ENCODE data around the gene DNAJC2. TPM values are rescaled to one million over a fixed set of nuclear protein-coding genes. Genes with fewer than 3 reads are reported as not detected.
"Not testable (repeated sequence)": the region's sequence is repeated elsewhere in the genome, so short reads cannot be mapped to it uniquely, and the experiment has no call there.

Gene DNAJC2
- total RNA-seq, 2 experiments from 2014 or later, result 30.9 to 35.5 TPM

DNA sequence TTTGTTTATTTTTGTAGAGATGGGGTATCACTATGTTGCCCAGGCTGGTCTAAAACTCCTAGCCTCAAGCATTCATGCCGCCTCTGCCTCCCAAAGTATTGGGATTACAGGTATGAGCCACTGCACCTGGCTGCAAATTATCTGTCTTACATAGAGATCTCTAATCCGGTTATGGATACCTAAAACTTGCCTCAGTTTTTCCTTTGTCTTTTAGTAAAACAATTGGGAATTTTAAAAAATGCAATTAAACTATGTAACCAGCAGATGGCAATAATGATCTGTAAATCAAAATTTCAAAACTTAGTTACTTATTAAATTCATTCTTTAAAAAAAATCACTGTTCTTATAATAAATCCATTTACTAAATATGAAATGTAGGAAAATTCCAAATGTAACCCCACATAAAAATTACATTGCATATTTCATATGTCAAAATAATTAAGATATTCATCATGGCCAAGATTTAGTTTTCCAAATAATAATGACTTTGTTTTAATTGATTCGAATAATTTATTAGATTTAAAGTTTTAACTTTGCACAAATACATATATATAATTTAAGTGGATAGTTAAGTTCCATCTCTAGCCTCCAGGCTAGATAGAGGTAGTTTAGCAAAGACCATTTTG lies 61.7 kb downstream of the DNAJC2 start:
- CTCF ChIA-PET; H3K36me3 Mint-ChIP-seq (ENCODE audit: low read depth); H3K4me3 Mint-ChIP-seq; ATAC-seq; H3K27me3 Mint-ChIP-seq (ENCODE audit: low read depth); H3K27ac Mint-ChIP-seq; H3K9me3 Mint-ChIP-seq (ENCODE audit: insufficient read depth); DNase-seq: not testable (repeated sequence)
- peaks cover 25% of the 10 kb centered on the region for H3K4me1 Mint-ChIP-seq (ENCODE audit: low read depth)
- POLR2A ChIA-PET, result interaction anchor here (0.5 kb wide), 1 partner anchor 31 kb away, joined by 4 read pairs; no protein-coding TSS in a partner anchor

DNA sequence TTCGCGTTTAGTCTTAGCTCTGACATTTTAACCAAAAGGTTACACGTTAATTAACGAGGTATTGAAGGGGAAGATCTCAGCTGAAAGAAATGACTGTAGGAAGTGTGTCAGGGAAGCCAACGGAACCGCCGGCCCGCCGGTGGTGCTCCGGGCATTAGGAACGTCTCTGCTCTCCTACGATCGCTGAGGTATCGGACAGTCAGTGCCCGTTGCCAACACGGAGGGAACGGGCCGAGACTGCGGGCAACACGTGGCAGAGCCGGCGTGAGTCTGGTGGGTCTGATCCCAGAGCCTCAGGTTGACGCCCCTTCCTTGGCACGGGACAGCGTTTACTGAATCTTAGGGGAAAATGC lies 63.8 kb downstream of the DNAJC2 start:
- CTCF ChIA-PET; H3K9me3 Mint-ChIP-seq (ENCODE audit: insufficient read depth); POLR2A ChIA-PET; H3K27me3 Mint-ChIP-seq (ENCODE audit: low read depth); ATAC-seq; H3K36me3 Mint-ChIP-seq (ENCODE audit: low read depth): not testable (repeated sequence)
- H3K4me3 Mint-ChIP-seq, result peak overlapping the region; percentile 98
- peak overlapping the region; percentile 98 for H3K27ac Mint-ChIP-seq
- peak; percentile 25 for DNase-seq
- peaks cover 26% of the 10 kb centered on the region for H3K4me1 Mint-ChIP-seq (ENCODE audit: low read depth)

DNA sequence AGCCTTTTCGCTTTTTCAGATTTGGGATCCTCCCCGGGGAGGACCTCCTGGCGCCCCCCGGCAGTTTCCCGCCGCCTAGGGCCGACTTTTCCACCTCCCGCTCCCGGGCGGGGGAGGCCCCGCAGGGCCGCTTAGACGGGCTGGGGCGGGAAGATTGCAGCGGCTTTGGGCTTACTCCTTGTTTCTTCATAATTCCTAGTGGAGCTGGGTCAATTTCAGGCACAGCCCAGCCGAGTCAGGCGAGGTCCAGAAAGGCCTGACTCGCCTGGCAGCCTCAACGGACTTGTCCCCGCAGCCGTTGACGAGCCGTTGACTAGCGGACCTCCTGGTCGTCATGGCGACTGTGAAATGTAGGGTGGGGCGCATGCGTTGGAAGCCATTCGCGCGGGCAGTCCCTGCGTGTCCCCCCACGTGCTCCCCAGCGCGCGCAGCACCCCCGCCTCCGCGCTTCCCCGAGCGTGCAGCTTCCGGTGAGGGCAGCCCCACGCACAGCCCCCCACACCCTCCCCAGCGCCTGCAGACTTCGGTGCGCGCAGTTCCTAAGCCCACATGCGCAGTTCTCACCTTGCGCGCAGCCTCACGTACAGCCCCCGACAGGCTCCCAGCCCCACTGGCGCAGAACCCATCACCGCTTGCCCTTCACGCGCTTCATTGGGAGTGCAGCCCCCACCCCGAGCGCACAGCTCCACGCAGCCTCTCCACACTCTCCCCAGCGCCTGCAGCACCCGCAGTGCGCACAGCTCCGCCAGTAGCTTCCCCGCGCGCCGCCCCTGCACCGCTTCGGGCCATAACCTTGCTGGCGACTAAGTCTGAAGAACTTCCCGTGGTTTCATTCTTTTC lies 64.4 kb downstream of the DNAJC2 start:
- H3K9me3 Mint-ChIP-seq (ENCODE audit: insufficient read depth); CTCF ChIA-PET; H3K27me3 Mint-ChIP-seq (ENCODE audit: low read depth): not testable (repeated sequence)
- POLR2A ChIA-PET, result interaction anchor here (0.6 to 0.8 kb wide), 2 partner anchors 67 to 205 kb away, joined by 3 to 4 read pairs; partner anchors contain the start of genes ARMC10 and PSMC2
- Mint-ChIP-seq H3K36me3 (ENCODE audit: low read depth) (peaks cover 11% of the 10 kb centered on the region), H3K27ac (peak overlapping the region; percentile 98), H3K4me3 (peak overlapping the region; percentile 98), H3K4me1 (ENCODE audit: low read depth) (peaks cover 26% of the 10 kb centered on the region)
- ATAC-seq (peak; percentile 96), DNase-seq (peak; percentile 94)

DNA sequence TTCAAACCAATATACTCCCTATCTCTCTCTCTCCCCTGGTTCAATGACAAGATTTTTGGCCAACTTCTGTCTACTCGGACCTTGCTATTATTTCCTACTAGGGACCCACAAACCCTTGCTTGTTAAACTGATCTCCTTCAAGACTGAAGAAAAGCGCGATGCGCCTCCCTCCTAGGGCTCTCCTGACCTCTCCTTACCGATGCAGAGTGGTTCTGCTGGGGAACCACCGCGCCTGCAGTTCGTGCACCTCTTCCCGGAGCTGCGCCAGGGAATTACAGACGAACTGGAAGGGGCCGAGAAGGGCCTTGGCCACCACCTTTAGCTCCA lies 65.0 kb downstream of the DNAJC2 start:
- Mint-ChIP-seq H3K27ac (peak overlapping the region; percentile 98), H3K36me3 (ENCODE audit: low read depth) (peaks cover 13% of the 10 kb centered on the region), H3K4me3 (peak overlapping the region; percentile 98), H3K4me1 (ENCODE audit: low read depth) (peaks cover 26% of the 10 kb centered on the region)
- DNase-seq; H3K27me3 Mint-ChIP-seq (ENCODE audit: low read depth); CTCF ChIA-PET; H3K9me3 Mint-ChIP-seq (ENCODE audit: insufficient read depth): not testable (repeated sequence)
- ATAC-seq, result peak; percentile 36
- POLR2A ChIA-PET, result interaction anchor here (0.6 to 0.8 kb wide), 2 partner anchors 68 to 204 kb away, joined by 3 to 4 read pairs; partner anchors contain the start of genes ARMC10 and PSMC2

GRCh38 chr7:103278195-103278594 lies 66.4 kb downstream of the DNAJC2 start:
- ATAC-seq; H3K27me3 Mint-ChIP-seq (ENCODE audit: low read depth); H3K27ac Mint-ChIP-seq; DNase-seq; POLR2A ChIA-PET; H3K9me3 Mint-ChIP-seq (ENCODE audit: insufficient read depth); CTCF ChIA-PET; H3K4me3 Mint-ChIP-seq: not testable (repeated sequence)
- H3K4me1 Mint-ChIP-seq (ENCODE audit: low read depth), result peaks cover 26% of the 10 kb centered on the region
- peaks cover 21% of the 10 kb centered on the region for H3K36me3 Mint-ChIP-seq (ENCODE audit: low read depth)

- H3K27me3 Mint-ChIP-seq (ENCODE audit: low read depth); ATAC-seq; H3K9me3 Mint-ChIP-seq (ENCODE audit: insufficient read depth); H3K4me3 Mint-ChIP-seq; CTCF ChIA-PET; DNase-seq; POLR2A ChIA-PET; H3K27ac Mint-ChIP-seq: not testable (repeated sequence)
- Mint-ChIP-seq H3K36me3 (ENCODE audit: low read depth) (peaks cover 27% of the 10 kb centered on the region), H3K4me1 (ENCODE audit: low read depth) (peaks cover 15% of the 10 kb centered on the region)
Measured at GRCh38 chr7:103274867-103275266, 69.7 kb downstream of the DNAJC2 start.

DNA sequence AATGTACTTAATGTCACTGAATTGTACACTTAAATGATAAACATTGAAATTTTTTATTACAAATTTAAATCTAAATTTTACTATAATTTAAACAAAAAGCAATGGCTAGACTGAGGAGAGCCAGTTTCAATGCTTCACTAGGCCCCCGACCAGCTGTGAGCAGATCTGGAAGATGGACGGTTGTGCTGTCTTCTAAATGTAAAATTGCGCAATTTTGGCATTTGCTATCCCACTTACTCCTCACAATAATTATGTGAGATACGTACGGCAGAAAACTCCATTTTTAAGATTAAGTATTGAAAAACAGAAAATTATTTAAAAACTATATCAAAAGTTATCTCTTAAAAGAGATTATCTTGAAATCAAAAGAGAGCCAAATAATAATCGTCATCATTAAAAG lies 71.2 kb downstream of the DNAJC2 start:
- H3K9me3 Mint-ChIP-seq (ENCODE audit: insufficient read depth); H3K4me1 Mint-ChIP-seq (ENCODE audit: low read depth); ATAC-seq; H3K27ac Mint-ChIP-seq; CTCF ChIA-PET; H3K4me3 Mint-ChIP-seq; DNase-seq; POLR2A ChIA-PET; H3K27me3 Mint-ChIP-seq (ENCODE audit: low read depth): not testable (repeated sequence)
- H3K36me3 Mint-ChIP-seq (ENCODE audit: low read depth), result peaks cover 25% of the 10 kb centered on the region

DNA sequence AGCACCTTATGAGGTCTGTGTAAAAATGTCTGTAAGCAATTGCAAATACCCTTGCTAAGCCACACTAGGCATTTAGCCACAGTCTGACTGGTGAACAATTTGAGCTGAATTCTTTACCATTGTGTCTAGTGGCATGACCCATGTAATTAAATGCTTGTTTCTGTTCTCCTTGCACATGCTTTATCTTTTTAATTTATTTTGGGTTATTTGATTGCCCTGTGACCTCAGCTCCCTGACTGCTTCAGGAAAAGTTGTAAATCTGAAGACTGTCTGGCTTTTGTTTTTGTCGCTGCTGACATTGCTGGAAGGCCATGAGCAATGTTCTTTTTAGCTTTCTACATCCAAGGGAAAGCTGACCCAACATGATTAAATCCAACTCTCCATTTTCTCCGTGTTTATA lies 78.3 kb downstream of the DNAJC2 start:
- H3K27ac Mint-ChIP-seq; POLR2A ChIA-PET; H3K36me3 Mint-ChIP-seq (ENCODE audit: low read depth); H3K4me3 Mint-ChIP-seq; ATAC-seq; DNase-seq; H3K27me3 Mint-ChIP-seq (ENCODE audit: low read depth); CTCF ChIA-PET; H3K4me1 Mint-ChIP-seq (ENCODE audit: low read depth); H3K9me3 Mint-ChIP-seq (ENCODE audit: insufficient read depth): not testable (repeated sequence)

GRCh38 chr7:103264054-103264453 lies 80.5 kb downstream of the DNAJC2 start:
- ATAC-seq; H3K9me3 Mint-ChIP-seq (ENCODE audit: insufficient read depth); H3K4me1 Mint-ChIP-seq (ENCODE audit: low read depth); H3K27ac Mint-ChIP-seq; H3K27me3 Mint-ChIP-seq (ENCODE audit: low read depth); DNase-seq; H3K4me3 Mint-ChIP-seq; POLR2A ChIA-PET; CTCF ChIA-PET; H3K36me3 Mint-ChIP-seq (ENCODE audit: low read depth): not testable (repeated sequence)

Other genes starting within 250 kb of the DNAJC2 start
- 1 to 10 TPM; 6.0 to 6.8 TPM for gene NAPEPLD, start 195.7 kb downstream of the DNAJC2 start, total RNA-seq
- 10 to 100 TPM; 58.3 to 59.2 TPM for gene PMPCB, start 47.3 kb downstream of the DNAJC2 start, total RNA-seq
- gene PSMC2, start 2.9 kb upstream of the DNAJC2 start, total RNA-seq, result 100 to 1,000 TPM; 130 to 132 TPM
- gene SLC26A5, start 101.4 kb upstream of the DNAJC2 start, total RNA-seq, result not detected

Data from activated CD8-positive, alpha-beta T cell treated with anti-CD3 and anti-CD28 coated beads, Interleukin-2, amount 10 ng/mL, durations not matched to agents 7 days and 5 days (primary cell).